Measurements from ENCODE around the gene ZNF592. TPM values are rescaled to one million over a fixed set of nuclear protein-coding genes. Genes with fewer than 3 reads are reported as not detected.

Gene ZNF592
- total and polyA plus RNA-seq, 2 donors, result 10.2 to 12.7 TPM

- Histone ChIP-seq H3K4me1 (ENCODE audit: insufficient read depth) (no peaks in the 10 kb centered on the region), H3K27ac (ENCODE audit: low read depth) (no peak overlapping the region), H3K4me3 (ENCODE audit: low read depth, low read length) (no peak overlapping the region), H3K36me3 (ENCODE audit: insufficient read depth) (no peaks in the 10 kb centered on the region)
- DNase-seq (ENCODE audit: extremely low spot score), result no peak
- 75% methylated on average over 6 of the region's 6 CpGs for WGBS
These were observed 78.0 kb downstream of the ZNF592 start for GRCh38 chr15:84826369-84826823.

- no peaks in the 10 kb centered on the region for H3K36me3 ChIP-seq (ENCODE audit: insufficient read depth)
- no peaks in the 10 kb centered on the region for H3K4me1 ChIP-seq (ENCODE audit: insufficient read depth)
- no peak overlapping the region for H3K27ac ChIP-seq (ENCODE audit: low read depth)
- no peak overlapping the region for H3K4me3 ChIP-seq (ENCODE audit: low read depth, low read length)
- no peak for DNase-seq (ENCODE audit: extremely low spot score)
- 98% methylated on average over 9 of the region's 9 CpGs for WGBS
These were observed 78.9 kb downstream of the ZNF592 start for GRCh38 chr15:84827246-84827645.

DNA sequence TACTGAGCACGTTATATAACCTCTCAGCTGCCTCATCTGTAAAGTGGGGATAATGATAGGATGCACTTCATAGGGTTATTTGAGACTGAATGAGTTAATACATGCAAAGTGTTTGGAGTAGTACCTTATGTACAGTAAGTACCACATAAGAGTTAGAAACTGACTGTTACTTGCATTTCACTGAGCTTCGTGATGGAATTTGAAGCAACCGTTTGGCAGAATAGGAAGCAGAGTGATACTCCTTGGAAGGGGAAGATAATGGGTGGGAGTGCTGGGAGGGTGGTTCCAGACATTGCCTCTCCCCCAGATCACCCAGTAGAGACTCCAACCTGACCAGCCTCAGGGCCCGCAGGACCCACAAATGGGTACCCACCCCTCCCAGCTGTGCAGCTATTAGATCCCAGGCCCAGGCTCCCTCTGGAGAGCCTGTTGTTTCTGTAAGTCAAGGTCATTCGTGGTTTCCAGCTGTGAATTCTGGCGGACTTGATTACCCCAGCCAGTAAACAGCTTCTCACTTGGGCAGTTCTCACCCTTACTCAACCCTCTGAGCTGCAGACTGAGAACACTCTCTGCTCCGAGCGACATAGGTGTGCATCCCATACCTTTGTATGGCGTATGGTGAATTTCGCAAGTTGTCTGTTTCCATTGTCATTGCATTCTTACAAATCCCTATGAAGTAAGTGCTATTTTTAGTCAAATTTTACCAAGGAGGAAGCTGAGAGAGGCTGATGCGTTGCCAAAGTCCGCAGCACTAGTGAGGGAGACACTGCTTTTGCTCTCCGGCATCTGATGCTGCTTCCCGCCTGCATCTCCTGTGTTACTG lies 79.9 kb downstream of the ZNF592 start:
- no peak for DNase-seq (ENCODE audit: extremely low spot score)
- H3K4me3 ChIP-seq (ENCODE audit: low read depth, low read length), result no peak overlapping the region
- no peaks in the 10 kb centered on the region for H3K4me1 ChIP-seq (ENCODE audit: insufficient read depth)
- H3K36me3 ChIP-seq (ENCODE audit: insufficient read depth), result no peaks in the 10 kb centered on the region
- 55% methylated on average over 14 of the region's 14 CpGs for WGBS
- H3K27ac ChIP-seq (ENCODE audit: low read depth), result no peak overlapping the region

DNA sequence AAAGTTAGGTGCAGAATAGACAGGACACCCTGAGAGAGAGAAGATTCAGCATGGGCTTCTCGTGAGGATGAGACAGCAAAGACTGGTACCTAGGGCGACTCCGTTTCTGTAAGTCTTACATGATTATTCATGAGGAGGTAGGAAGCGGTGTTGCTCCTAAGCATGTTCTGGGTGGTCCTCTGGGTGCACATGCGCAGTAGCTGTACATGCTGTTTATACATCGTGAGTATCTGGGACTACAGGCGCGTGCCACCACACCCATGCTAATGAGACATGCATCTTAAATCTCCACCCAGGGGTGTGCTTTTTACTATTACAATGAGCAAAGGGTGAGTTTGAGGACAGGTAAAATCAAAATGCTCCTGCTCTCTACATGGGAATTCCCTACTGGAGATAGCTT lies 81.0 kb downstream of the ZNF592 start:
- DNase-seq (ENCODE audit: extremely low spot score), result no peak
- H3K4me1 ChIP-seq (ENCODE audit: insufficient read depth), result no peaks in the 10 kb centered on the region
- 93% methylated on average over 8 of the region's 8 CpGs for WGBS
- H3K36me3 ChIP-seq (ENCODE audit: insufficient read depth), result no peaks in the 10 kb centered on the region
- no peak overlapping the region for H3K4me3 ChIP-seq (ENCODE audit: low read depth, low read length)
- H3K27ac ChIP-seq (ENCODE audit: low read depth), result no peak overlapping the region

DNA sequence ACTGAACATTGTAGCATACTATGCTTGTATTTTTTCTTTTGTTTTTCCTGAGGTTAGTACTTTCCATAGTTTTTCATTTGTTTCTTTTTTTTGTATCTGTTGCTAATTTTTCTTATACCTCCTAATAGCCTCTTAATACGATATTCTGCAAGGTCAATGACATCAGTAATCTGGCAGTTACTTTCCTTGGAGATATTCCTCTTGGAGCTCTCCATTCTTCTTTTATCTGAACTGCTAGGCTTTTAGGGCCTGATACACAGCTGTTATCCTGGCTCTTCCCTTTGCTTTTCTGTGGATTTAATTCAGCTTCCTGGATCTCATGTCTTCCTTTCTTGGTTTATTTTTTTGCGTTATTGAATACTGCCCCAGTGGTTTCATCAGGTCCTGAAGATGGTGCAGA lies 81.6 kb downstream of the ZNF592 start:
- WGBS, result 49% methylated on average over 2 of the region's 2 CpGs
- DNase-seq (ENCODE audit: extremely low spot score), result no peak
- H3K36me3 ChIP-seq (ENCODE audit: insufficient read depth), result no peaks in the 10 kb centered on the region
- H3K27ac ChIP-seq (ENCODE audit: low read depth), result no peak overlapping the region
- H3K4me3 ChIP-seq (ENCODE audit: low read depth, low read length), result no peak overlapping the region
- H3K4me1 ChIP-seq (ENCODE audit: insufficient read depth), result no peaks in the 10 kb centered on the region

GRCh38 chr15:84831028-84831427 lies 82.6 kb downstream of the ZNF592 start:
- DNase-seq (ENCODE audit: extremely low spot score), result no peak
- Histone ChIP-seq H3K36me3 (ENCODE audit: insufficient read depth) (no peaks in the 10 kb centered on the region), H3K4me3 (ENCODE audit: low read depth, low read length) (no peak overlapping the region), H3K27ac (ENCODE audit: low read depth) (no peak overlapping the region), H3K4me1 (ENCODE audit: insufficient read depth) (no peaks in the 10 kb centered on the region)
- 76% methylated on average over 5 of the region's 5 CpGs for WGBS

DNA sequence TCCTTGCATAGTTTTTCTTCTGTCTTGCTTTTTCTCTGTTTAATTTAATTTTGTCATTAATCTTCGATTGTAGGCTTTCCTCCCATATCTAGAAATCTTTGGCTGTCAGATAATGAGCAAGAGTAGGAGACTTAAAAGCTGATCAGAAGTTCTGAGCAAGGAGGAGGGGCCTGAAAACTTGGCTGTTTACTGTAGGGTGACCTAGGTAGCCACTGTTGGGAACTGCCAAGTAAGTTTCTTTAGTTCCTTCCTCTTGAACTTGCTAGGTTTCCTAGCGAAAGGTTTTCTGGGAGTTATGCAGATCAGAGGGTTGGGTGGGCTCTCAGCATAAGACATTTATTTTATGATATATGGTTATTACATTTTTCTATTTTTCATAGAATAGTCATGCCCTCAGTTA lies 83.2 kb downstream of the ZNF592 start:
- Histone ChIP-seq H3K36me3 (ENCODE audit: insufficient read depth) (no peaks in the 10 kb centered on the region), H3K4me3 (ENCODE audit: low read depth, low read length) (no peak overlapping the region), H3K27ac (ENCODE audit: low read depth) (no peak overlapping the region), H3K4me1 (ENCODE audit: insufficient read depth) (no peaks in the 10 kb centered on the region)
- no peak for DNase-seq (ENCODE audit: extremely low spot score)
- 69% methylated on average over 2 of the region's 2 CpGs for WGBS

GRCh38 chr15:84832448-84833040 lies 84.2 kb downstream of the ZNF592 start:
- DNase-seq (ENCODE audit: extremely low spot score), result no peak
- no peak overlapping the region for H3K27ac ChIP-seq (ENCODE audit: low read depth)
- 90% methylated on average over 2 of the region's 2 CpGs for WGBS
- no peaks in the 10 kb centered on the region for H3K4me1 ChIP-seq (ENCODE audit: insufficient read depth)
- H3K4me3 ChIP-seq (ENCODE audit: low read depth, low read length), result no peak overlapping the region
- no peaks in the 10 kb centered on the region for H3K36me3 ChIP-seq (ENCODE audit: insufficient read depth)

GRCh38 chr15:84833447-84834228 lies 85.2 kb downstream of the ZNF592 start:
- WGBS, result 50% methylated on average over 4 of the region's 4 CpGs
- no peak for DNase-seq (ENCODE audit: extremely low spot score)
- H3K4me3 ChIP-seq (ENCODE audit: low read depth, low read length), result no peak overlapping the region
- H3K4me1 ChIP-seq (ENCODE audit: insufficient read depth), result no peaks in the 10 kb centered on the region
- H3K36me3 ChIP-seq (ENCODE audit: insufficient read depth), result no peaks in the 10 kb centered on the region
- H3K27ac ChIP-seq (ENCODE audit: low read depth), result no peak overlapping the region

- DNase-seq (ENCODE audit: extremely low spot score), result no peak
- Histone ChIP-seq H3K4me1 (ENCODE audit: insufficient read depth) (no peaks in the 10 kb centered on the region), H3K27ac (ENCODE audit: low read depth) (no peak overlapping the region), H3K36me3 (ENCODE audit: insufficient read depth) (no peaks in the 10 kb centered on the region), H3K4me3 (ENCODE audit: low read depth, low read length) (no peak overlapping the region)
- WGBS, result 72% methylated on average over 4 of the region's 4 CpGs
These were observed 86.0 kb downstream of the ZNF592 start for GRCh38 chr15:84834229-84834955.

- Histone ChIP-seq H3K36me3 (ENCODE audit: insufficient read depth) (no peaks in the 10 kb centered on the region), H3K27ac (ENCODE audit: low read depth) (no peak overlapping the region), H3K4me1 (ENCODE audit: insufficient read depth) (no peaks in the 10 kb centered on the region), H3K4me3 (ENCODE audit: low read depth, low read length) (no peak overlapping the region)
- 96% methylated on average over 5 of the region's 5 CpGs for WGBS
- DNase-seq (ENCODE audit: extremely low spot score), result no peak
These were observed 86.6 kb downstream of the ZNF592 start for GRCh38 chr15:84834969-84835368.

DNA sequence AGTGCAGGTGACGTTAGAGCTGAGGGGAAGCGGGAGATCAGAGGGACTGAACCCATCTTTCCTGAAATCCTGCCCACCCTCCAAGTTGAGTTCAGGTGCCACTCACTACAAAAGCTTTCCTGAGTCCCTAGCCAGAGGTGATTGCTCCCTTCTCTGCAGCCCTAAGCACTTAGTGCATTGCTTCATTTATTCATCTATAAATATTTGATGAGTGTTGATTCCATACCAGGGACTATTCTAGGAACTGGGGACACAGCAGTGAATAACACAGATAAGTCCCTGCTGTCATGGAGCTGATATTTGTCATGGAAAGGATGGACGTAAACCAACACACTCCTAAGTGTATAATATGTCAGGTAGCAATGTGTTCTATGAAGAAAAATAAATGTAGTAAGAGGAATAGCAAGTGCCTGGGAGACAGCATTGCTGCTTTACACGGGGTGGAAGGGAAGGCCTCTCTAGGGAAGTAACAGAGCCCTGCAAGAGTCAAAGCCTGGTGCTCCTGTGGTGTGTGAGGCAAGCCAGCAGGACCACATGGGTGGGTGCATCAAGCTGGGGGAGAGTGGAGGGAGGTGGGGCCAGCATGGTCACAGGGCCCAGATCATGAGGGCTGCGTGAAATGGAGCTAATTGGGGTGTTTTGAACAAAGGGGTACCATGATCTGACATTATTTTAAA lies 87.4 kb downstream of the ZNF592 start:
- Histone ChIP-seq H3K4me1 (ENCODE audit: insufficient read depth) (no peaks in the 10 kb centered on the region), H3K4me3 (ENCODE audit: low read depth, low read length) (no peak overlapping the region), H3K27ac (ENCODE audit: low read depth) (no peak overlapping the region), H3K36me3 (ENCODE audit: insufficient read depth) (no peaks in the 10 kb centered on the region)
- whole genome bisulfite sequencing, result 88% methylated on average over 5 of the region's 5 CpGs
- DNase-seq (ENCODE audit: extremely low spot score), result no peak

GRCh38 chr15:84836844-84837243 lies 88.5 kb downstream of the ZNF592 start:
- Histone ChIP-seq H3K4me3 (ENCODE audit: low read depth, low read length) (no peak overlapping the region), H3K36me3 (ENCODE audit: insufficient read depth) (no peaks in the 10 kb centered on the region), H3K4me1 (ENCODE audit: insufficient read depth) (no peaks in the 10 kb centered on the region), H3K27ac (ENCODE audit: low read depth) (no peak overlapping the region)
- DNase-seq (ENCODE audit: extremely low spot score), result no peak
- 95% methylated on average over 1 of the region's 1 CpG for WGBS
